Osteoblast (primary cell): ENCODE data around the gene TBX15. TPM values are rescaled to one million over a fixed set of nuclear protein-coding genes. Genes with fewer than 3 reads are reported as not detected.

Experiments used
- DNase-seq: peaks from one replicate; pipeline ENCODE4 v3.0.0; 2011; ENCODE audit warnings: low spot score, mixed read lengths; ENCODE audit not compliant: insufficient read length; ENCODE audit errors: missing footprints
- H2AFZ ChIP-seq: 2 replicates; pipeline ENCODE4 v1.6.0; 2011; ENCODE audit warnings: mild to moderate bottlenecking, low read length
- H3K27ac ChIP-seq: 2 replicates; pipeline ENCODE4 v1.5.1; 2011; ENCODE audit warnings: mild to moderate bottlenecking, low read depth, low read length, moderate library complexity
- H3K27me3 ChIP-seq: 2 replicates; pipeline ENCODE4 v1.6.0; 2012; ENCODE audit warnings: mild to moderate bottlenecking, control low read depth, inconsistent platforms, low read length, moderate library complexity; ENCODE audit not compliant: insufficient read depth
- H3K36me3 ChIP-seq: 2 replicates; pipeline ENCODE4 v1.5.1; 2011; ENCODE audit warnings: mild to moderate bottlenecking, low read length, control low read depth, moderate library complexity; ENCODE audit not compliant: insufficient read depth
- H3K4me1 ChIP-seq: 2 replicates; pipeline ENCODE4 v1.5.1; 2011; ENCODE audit warnings: mild to moderate bottlenecking, low read length, control low read depth, moderate library complexity; ENCODE audit not compliant: insufficient read depth
- H3K4me2 ChIP-seq: 2 replicates; pipeline ENCODE4 v1.6.0; 2011; ENCODE audit warnings: mild to moderate bottlenecking, low read length; ENCODE audit not compliant: insufficient read depth
- H3K4me3 ChIP-seq: fragments of 200-600 bp; sonication (generic); 3 replicates; pipeline ENCODE4 v1.5.1; 2012; ENCODE audit warnings: mild to moderate bottlenecking, low read length, inconsistent platforms; ENCODE audit not compliant: insufficient read depth
- H3K79me2 ChIP-seq: 2 replicates; pipeline ENCODE4 v1.6.0; 2012; ENCODE audit warnings: mild to moderate bottlenecking, low read length, control low read depth, inconsistent platforms; ENCODE audit not compliant: insufficient read depth
- H3K9me3 ChIP-seq: 2 replicates; pipeline ENCODE4 v1.5.1; 2011; ENCODE audit warnings: low read depth, low read length, control low read depth
- H4K20me1 ChIP-seq: 2 replicates; pipeline ENCODE4 v1.6.0; 2012; ENCODE audit warnings: mild to moderate bottlenecking, low read length, control low read depth; ENCODE audit not compliant: insufficient read depth
- total RNA-seq: library from RNA; depleted of rRNA; stranded (reverse); fragments of >200 nt; gene quantifications from 2 replicates; pipeline ENCODE4 v1.2.3, GENCODE V29; 2012
- TF ChIP-seq, protein P1 (sequence below): IDR thresholded peaks from 2 replicates; pipeline ENCODE4 v1.5.1; 2011; ENCODE audit warnings: mild to moderate bottlenecking, low read depth, low read length, moderate library complexity; ENCODE audit errors: extremely low read depth

TBX15 gene
- total RNA-seq, 1 donor = 44.5 TPM

DNA sequence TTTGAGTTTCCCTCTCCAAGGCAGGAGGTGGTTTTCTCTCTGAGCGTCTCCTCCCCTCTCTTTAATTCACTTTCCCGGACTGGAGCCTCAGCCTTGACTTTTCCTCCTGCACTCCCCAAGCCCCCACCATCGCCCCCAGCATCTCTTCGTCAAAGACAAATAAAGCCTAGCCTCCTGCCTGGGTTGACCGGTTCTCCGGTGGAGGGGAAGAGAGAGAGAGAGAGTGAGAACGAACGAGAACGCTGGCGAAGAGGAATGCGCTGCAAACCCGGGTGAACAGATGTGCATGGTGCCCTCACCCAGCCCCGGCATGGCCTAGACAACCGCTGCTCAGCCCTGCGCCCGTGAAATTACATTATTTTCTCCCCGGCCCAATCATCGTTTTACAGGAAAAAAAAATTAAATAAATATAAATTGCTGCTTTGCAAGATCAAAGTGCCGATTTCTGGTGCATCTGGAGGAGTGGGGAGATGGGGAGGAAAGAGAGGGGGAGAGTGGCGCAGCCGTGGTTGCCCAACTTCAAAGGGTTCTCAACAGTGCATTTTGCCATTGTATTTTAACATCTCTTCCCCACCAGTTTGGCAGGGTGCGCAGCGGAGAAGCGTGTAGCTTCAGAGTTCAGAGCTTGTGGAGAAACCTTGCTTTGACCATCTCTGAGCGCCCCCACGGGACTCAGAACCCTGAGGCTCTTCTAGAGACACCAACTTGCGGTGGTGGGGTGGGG lies 11.4 kb upstream of the TBX15 start:
- no peaks in the 10 kb centered on the region for H4K20me1 ChIP-seq
- H3K27me3 ChIP-seq = no peaks in the 10 kb centered on the region
- no peak overlapping the region for H3K4me3 ChIP-seq
- no peaks in the 10 kb centered on the region for H3K79me2 ChIP-seq
- H3K9me3 ChIP-seq = no peaks in the 10 kb centered on the region
- no peaks in the 10 kb centered on the region for H3K36me3 ChIP-seq
- DNase-seq = no peak
- H3K27ac ChIP-seq = no peak overlapping the region
- H3K4me2 ChIP-seq = no peak overlapping the region
- no peak overlapping the region for H2AFZ ChIP-seq
- H3K4me1 ChIP-seq = peaks cover 15% of the 10 kb centered on the region
- TF ChIP-seq, protein P1, sequence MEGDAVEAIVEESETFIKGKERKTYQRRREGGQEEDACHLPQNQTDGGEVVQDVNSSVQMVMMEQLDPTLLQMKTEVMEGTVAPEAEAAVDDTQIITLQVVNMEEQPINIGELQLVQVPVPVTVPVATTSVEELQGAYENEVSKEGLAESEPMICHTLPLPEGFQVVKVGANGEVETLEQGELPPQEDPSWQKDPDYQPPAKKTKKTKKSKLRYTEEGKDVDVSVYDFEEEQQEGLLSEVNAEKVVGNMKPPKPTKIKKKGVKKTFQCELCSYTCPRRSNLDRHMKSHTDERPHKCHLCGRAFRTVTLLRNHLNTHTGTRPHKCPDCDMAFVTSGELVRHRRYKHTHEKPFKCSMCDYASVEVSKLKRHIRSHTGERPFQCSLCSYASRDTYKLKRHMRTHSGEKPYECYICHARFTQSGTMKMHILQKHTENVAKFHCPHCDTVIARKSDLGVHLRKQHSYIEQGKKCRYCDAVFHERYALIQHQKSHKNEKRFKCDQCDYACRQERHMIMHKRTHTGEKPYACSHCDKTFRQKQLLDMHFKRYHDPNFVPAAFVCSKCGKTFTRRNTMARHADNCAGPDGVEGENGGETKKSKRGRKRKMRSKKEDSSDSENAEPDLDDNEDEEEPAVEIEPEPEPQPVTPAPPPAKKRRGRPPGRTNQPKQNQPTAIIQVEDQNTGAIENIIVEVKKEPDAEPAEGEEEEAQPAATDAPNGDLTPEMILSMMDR = no peak

DNA sequence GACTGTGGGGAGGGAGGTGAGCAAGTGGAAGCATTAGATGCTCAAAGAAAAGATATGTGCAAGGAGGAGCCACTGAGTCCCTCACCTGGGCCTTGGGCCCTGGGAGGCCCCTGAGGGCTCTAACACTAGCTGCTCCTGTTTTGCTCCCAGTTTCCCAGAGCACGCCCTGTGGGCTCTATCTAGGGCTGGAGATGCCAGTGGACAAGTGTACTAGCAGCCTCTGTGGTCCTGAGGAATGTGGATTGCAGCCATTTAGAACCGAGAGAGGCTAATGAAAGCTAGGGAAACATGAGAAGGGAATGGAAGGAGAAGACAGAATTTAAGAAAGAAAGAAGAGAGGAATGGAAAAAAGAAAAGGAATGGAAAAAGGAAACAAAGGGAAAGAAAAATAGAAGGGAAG lies 10.0 kb upstream of the TBX15 start:
- no peaks in the 10 kb centered on the region for H3K79me2 ChIP-seq
- H3K4me2 ChIP-seq = no peak overlapping the region
- H3K4me3 ChIP-seq = no peak overlapping the region
- H4K20me1 ChIP-seq = no peaks in the 10 kb centered on the region
- H3K36me3 ChIP-seq = no peaks in the 10 kb centered on the region
- H2AFZ ChIP-seq = no peak overlapping the region
- TF ChIP-seq, protein P1 = no peak
- H3K9me3 ChIP-seq = no peaks in the 10 kb centered on the region
- DNase-seq = no peak
- no peaks in the 10 kb centered on the region for H3K27me3 ChIP-seq
- H3K27ac ChIP-seq = no peak overlapping the region
- H3K4me1 ChIP-seq = peaks cover 15% of the 10 kb centered on the region

DNA sequence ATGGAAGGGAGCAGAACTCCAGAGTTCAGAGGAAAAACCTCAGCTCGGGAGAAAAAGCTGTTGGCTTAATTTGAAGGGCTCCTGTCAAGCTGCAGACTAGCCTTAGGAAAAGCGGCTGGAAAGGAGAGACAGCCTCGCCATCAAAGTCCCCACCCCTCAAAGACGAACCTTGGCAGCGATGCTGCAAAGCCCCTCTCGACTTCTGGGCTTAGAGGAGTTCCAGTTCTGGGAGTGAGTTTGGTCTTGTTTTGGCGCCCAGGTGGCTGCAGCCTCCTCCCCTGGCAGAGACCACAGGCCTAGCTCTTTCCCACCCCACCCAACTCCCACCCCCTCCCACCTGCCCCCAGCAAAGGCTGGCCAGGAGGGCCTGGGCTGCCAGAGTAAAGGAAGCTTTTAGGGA lies 9.1 kb upstream of the TBX15 start:
- Histone ChIP-seq H2AFZ (no peak overlapping the region), H3K79me2 (no peaks in the 10 kb centered on the region), H4K20me1 (no peaks in the 10 kb centered on the region), H3K27me3 (no peaks in the 10 kb centered on the region), H3K4me2 (no peak overlapping the region), H3K27ac (no peak overlapping the region), H3K36me3 (no peaks in the 10 kb centered on the region), H3K9me3 (no peaks in the 10 kb centered on the region), H3K4me3 (no peak overlapping the region), H3K4me1 (peaks cover 11% of the 10 kb centered on the region)
- TF ChIP-seq, protein P1 = no peak
- DNase-seq = no peak

DNA sequence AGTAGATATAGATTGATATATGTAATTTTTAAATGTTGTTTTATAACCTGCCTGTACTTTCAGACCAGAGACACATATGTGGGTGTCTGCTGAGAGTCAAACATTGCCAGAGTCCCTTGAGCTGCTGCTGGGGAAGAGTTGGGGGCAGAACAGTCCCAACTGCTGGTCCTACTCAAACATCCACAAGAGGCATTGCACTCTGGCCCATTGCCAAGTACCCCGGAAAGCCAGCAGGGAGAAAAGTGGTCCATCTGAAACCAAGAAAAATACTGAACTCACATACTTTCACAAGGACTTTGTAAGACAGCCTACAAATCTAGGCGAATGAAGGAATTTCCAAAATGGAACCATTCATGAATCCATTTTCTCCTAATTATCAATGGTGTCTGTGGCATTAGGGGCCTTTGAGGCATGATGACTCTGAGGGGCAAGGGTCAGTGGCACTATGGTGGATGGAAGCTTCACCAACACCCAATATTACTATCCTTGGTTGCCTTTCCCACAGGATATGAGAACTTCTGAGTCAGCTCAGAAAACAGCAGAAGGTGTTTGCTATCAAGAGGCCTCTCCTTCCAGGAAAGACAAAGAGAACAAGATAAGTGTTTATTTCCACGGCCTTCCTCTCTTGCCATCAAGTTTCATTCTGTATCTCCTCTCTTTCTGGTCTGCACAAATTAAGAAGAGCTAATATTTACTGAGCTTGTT lies 7.3 kb upstream of the TBX15 start:
- Histone ChIP-seq H4K20me1 (no peaks in the 10 kb centered on the region), H3K4me1 (peaks cover 5% of the 10 kb centered on the region), H3K4me2 (no peak overlapping the region), H2AFZ (no peak overlapping the region), H3K36me3 (no peaks in the 10 kb centered on the region), H3K9me3 (no peaks in the 10 kb centered on the region), H3K79me2 (no peaks in the 10 kb centered on the region), H3K27ac (no peak overlapping the region), H3K4me3 (no peak overlapping the region), H3K27me3 (no peaks in the 10 kb centered on the region)
- TF ChIP-seq, protein P1 = no peak
- no peak for DNase-seq
